ENCODE measurements around the gene WDR54.
A peak's percentile ranks its signal among the peaks of the same experiment; 100 is the strongest.

The WDR54 gene

GRCh38 chr2:74421221-74421870, at the start of gene WDR54, which contains the start of gene C2orf81:
Gene WDR54 (plus strand): TSS chr2:74421730. CDS start chr2:74422154, 424 bp downstream.
Gene C2orf81 (minus strand): TSS chr2:74421619. CDS start chr2:74421560, 59 bp downstream.
- intact Hi-C loops (cut with DNase I): loop anchor here (5.0 kb wide), 1 partner anchor 36 kb away; the partner anchor contains the start of genes INO80B and WBP1
- peak; percentile 66 to 98 (median 86) for DNase-seq

DNA sequence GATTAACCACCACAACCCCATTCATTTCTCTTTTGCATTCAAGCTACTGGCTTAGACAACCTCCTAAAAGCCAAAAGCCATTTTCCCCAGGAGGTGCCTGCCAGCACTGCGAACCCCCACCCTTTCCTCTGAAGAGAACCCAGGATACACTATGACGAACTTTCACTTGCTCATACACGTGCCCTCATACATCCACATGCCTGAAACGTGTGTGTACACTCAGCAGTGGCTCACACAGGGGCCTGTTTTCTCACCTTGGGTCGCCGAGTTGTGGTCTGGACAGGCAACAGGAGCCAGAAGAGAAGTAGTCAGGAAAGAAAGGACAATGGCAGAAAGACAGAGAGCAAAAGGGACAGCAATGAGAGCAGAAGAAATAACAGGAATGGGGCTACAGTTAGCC, 48.9 kb upstream of the WDR54 start:
- no peak for DNase-seq
- intact Hi-C loops (cut with DNase I): no loop called here

GRCh38 chr2:74373221-74373676, 48.3 kb upstream of the WDR54 start:
- intact Hi-C loops (cut with DNase I): no loop called here
- peak in 1 of 10 donors; percentile 71 for DNase-seq

DNA sequence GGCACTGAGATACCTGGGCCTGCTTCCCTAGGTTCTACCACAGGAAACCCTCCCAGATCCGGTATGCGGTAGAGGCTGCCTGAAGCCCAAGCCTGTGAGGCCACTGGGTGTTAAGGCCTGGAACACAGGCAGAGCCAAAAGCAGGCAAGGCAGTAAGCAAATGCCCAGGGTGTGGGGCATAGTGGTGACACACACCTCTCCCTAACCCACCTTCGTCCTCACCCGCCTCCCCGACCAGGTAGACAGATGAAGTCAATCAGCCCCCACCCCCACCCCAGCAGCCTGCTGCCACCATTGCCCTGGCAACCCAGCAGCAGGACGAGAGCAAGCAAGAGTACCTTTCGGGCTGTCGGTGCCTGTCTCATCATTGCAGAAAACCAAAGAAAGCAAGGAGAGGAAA, 47.5 kb upstream of the WDR54 start:
- intact Hi-C loops (cut with DNase I): no loop called here
- DNase-seq: peak in 1 of 10 donors; percentile 73

- peak; percentile 92 to 99 (median 96) for DNase-seq
- intact Hi-C loops (cut with DNase I): loop anchor here (1.0 kb wide), 1 partner anchor 12 kb away; no protein-coding TSS in a partner anchor
Observed at GRCh38 chr2:74374509-74375205, 46.9 kb upstream of the WDR54 start.

GRCh38 chr2:74375838-74376237, 45.7 kb upstream of the WDR54 start:
- no peak for DNase-seq
- intact Hi-C loops (cut with DNase I): loop anchor here (1.0 kb wide), 1 partner anchor 10 kb away; no protein-coding TSS in a partner anchor

DNA sequence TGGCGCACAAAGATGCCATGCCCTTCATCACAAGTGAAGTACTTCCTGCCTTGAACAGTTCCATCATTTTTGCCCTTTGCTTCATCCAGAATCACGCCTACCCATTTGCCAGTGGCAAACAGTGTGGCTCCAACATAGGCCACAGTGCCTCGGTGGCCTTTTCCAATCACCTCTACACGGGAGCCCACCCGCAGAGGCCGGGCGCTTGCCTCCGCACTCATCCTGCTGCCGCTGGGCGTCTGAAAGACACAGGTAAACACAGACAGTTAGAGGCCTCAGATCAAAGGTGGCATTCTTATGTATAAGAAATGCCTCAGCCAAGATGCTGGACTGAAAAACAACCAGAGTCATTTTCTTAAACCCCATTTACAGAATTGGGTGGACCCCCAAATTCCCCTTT, 43.5 kb upstream of the WDR54 start:
- DNase-seq: no peak
- intact Hi-C loops (cut with DNase I): no loop called here

GRCh38 chr2:74379851-74380789, 41.4 kb upstream of the WDR54 start, which contains the start of gene DCTN1:
Gene DCTN1 (minus strand): TSS chr2:74380311. CDS start chr2:74380037, 274 bp downstream.
- DNase-seq: peak; percentile 79 to 97 (median 90)
- intact Hi-C loops (cut with DNase I): loop anchor here (5.0 kb wide), 1 partner anchor 72 kb away; no protein-coding TSS in a partner anchor

DNA sequence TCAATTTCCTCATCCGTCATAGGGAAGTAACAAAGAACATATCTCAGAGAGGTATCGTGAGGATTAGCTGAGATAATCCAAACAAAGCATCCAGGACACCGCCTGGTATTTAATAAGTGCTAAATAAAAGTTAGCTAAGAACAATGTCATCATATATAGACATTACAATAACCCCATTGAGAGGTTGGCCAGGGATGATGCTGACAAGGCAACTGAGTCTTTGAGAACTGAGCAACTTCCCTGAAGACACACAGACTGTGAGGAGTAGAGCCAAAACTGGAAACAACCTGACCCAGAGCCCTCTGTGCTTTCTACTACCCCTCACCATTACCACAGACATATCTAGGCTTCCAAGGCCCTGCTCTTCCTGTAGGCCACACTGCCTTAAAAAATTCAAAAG, 39.8 kb upstream of the WDR54 start:
- DNase-seq: no peak
- intact Hi-C loops (cut with DNase I): loop anchor here (5.0 kb wide), 1 partner anchor 71 kb away; no protein-coding TSS in a partner anchor

DNA sequence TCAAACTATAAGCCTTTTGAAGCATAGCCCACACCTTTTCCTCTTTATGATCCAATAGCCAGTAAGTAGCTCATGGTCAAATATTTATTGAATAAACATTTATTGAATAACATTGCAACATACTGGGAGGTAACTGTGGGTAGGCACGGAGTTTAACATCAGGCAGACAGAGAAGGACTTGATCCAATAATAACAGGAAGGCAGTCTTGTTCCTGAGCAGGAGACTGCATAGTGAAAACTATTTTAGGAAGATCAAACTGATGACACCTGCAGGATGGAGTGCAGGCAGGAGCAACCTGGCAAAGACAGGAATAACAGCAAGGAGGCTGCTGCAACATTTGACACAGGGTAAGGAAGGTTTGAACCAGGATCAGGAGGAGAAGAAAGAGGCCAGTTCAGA, 38.3 kb upstream of the WDR54 start:
- DNase-seq: no peak

DNA sequence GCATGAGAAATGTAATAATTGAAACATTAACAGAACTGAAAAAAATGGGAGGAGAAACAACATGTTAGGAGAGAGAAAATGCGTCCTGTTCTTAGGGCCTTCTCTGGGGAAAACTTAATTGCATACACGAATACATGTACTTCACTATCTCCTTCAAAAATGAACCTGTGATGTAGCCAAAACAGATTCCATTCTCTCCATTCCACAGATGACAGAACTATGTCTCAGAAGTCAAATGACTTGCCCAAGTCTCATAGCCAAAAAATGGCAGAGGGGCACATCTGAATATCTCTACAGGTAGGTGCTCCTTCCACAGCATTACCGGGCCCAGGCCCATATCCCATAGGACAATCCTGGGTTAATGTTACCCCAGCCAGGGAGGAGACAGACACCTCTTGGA, 37.5 kb upstream of the WDR54 start:
- DNase-seq: no peak
- intact Hi-C loops (cut with DNase I): loop anchor here (5.0 kb wide), 1 partner anchor 68 kb away; no protein-coding TSS in a partner anchor

More for the DNA sequence above, 38.3 kb upstream of the WDR54 start:
- intact Hi-C loops (cut with DNase I): loop anchor here (5.0 kb wide), 1 partner anchor 69 kb away; no protein-coding TSS in a partner anchor

DNA sequence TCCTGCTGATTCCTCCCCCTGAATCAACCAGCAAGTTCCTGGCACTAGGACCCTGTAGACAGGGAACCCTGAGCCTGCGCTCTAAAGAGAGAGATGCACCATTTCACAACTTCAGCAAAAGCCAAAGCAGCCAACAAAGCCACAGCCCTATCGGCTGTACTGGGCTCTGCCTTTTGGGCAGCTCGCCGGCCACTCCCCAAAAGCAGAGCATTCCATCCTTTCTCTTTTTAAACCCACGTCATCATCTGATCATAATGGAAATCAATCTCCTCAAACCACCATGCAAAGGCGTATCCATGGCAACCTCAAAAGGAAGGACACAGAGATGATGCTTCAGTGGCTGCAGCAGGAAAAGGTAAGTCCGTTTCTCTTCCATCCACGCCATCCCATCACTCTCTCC, 36.1 kb upstream of the WDR54 start:
- intact Hi-C loops (cut with DNase I): no loop called here
- peak; percentile 64 to 95 (median 74) for DNase-seq

GRCh38 chr2:74387346-74387745, 34.2 kb upstream of the WDR54 start:
- intact Hi-C loops (cut with DNase I): no loop called here
- no peak for DNase-seq

GRCh38 chr2:74390606-74391005, 30.9 kb upstream of the WDR54 start:
- intact Hi-C loops (cut with DNase I): no loop called here
- DNase-seq: no peak

DNA sequence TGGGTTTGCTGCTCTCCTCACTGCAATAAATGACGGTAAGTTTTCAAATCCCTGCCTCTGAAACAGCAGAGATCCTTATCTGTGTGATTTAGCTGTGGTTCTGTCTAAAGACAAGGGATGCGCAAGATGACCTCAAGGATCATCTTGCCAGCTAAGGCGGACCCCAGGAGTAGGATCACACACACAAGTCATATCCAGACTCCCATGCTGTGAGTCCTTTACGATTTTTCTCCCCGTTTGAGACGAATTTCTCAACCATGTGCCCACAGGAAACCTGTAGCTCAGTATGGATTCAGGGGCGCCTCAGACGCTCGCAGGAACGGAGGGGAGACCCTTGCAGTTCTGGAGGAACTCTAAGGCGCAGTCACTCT, 30.3 kb upstream of the WDR54 start:
- intact Hi-C loops (cut with DNase I): no loop called here
- DNase-seq: no peak

GRCh38 chr2:74391580-74392448, 29.7 kb upstream of the WDR54 start:
- intact Hi-C loops (cut with DNase I): loop anchor here (2.0 kb wide), 1 partner anchor 141 kb away; no protein-coding TSS in a partner anchor

DNA sequence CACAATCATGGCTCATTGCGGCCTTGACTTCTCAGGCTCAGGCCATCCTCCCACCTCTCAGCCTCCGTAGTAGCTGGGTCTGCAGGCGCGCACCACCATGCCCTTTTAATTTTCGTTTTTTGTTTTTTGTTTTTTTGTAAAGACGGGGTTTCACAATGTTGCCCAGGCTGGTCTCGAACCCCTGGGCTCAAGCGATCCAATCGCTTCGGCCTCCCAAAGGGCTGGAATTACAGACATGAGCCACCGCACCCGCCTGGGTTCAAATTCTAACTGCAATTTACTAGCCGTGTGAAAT, 29.1 kb upstream of the WDR54 start:
- intact Hi-C loops (cut with DNase I): loop anchor here (2.0 kb wide), 1 partner anchor 142 kb away; no protein-coding TSS in a partner anchor
- no peak for DNase-seq

More at GRCh38 chr2:74391580-74392448, 29.7 kb upstream of the WDR54 start:
- peak; percentile 85 to 99 (median 94) for DNase-seq

DNA sequence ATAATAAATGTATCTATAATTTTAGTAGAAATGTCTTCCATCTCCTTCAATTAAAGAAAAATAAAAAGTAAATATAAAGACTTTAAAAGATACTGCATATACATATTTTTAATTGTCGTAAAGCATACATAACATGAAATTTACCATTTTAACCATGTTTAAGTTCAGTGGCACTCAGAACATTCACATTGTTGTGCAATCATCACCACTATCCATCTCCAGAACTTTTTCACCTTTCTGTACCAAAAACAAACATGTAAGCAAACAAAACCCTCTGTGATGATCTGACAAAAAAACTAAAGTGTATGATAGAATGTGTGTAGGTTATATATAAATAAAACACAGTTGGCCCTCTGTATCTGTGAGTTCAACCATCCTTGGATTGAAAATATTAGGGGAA, 28.0 kb upstream of the WDR54 start:
- no peak for DNase-seq
- intact Hi-C loops (cut with DNase I): loop anchor here (2.0 kb wide), 1 partner anchor 143 kb away; no protein-coding TSS in a partner anchor

GRCh38 chr2:74396149-74396548, 25.4 kb upstream of the WDR54 start:
- intact Hi-C loops (cut with DNase I): no loop called here
- DNase-seq: no peak
